IPS-18c (cell line): ENCODE results near the gene LRRC72.
"Not testable (repeated sequence)": the region's sequence is repeated elsewhere in the genome, so short reads cannot be mapped to it uniquely, and the experiment has no call there.

ENCODE experiments used
- H3K4me3 ChIP-seq: 2 replicates; pipeline ENCODE4 v1.7.0; 2013; ENCODE audit warnings: low read depth, mild to moderate bottlenecking, low read length, moderate library complexity; ENCODE audit not compliant: insufficient read depth
- H3K9me3 ChIP-seq: one replicate; pipeline ENCODE4 v1.6.1; 2013; ENCODE audit warnings: mild to moderate bottlenecking, low read length, moderate library complexity; ENCODE audit not compliant: control insufficient read depth, insufficient read depth

The LRRC72 gene

DNA sequence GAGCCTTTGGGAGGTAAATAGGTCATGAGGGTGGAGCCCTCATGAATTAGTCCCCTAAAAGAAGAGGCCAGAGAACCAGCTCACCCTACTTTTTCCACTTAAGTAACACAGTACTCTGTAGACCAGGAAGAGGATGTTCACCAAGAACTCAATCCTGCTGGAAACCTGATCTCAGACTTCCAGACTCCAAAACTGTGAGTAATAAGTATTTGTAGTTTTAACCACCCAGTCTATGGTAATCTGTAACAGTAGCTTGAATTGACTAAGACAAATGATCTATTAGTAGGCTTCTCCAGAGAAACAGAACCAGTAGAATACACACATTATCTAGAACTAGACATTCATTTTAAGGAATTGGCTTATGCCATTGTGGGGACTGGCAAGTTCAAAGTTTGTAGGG is 67.4 kb downstream of the LRRC72 start:
- Histone ChIP-seq H3K9me3 (no peaks in the 10 kb centered on the region), H3K4me3 (no peak overlapping the region)

DNA sequence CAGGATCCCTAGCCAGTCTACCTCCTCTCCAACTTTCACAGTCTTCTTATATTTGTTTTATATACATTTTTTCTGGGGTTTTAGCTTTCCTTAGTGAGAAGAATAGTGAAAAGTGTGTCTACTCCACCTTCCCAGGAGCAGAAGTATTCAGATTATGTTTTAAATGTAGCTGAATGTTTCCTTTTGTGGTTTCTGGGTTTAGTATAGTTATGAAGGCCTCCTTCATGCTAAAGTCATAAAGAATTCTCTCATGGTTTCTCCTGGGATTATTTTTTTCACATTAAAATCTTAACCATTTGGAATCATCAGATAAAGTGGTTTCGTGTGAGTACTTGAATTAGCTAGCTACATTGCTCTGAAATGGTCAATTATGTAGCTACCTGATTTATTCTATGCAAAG is 68.1 kb downstream of the LRRC72 start:
- no peaks in the 10 kb centered on the region for H3K9me3 ChIP-seq
- no peak overlapping the region for H3K4me3 ChIP-seq

DNA sequence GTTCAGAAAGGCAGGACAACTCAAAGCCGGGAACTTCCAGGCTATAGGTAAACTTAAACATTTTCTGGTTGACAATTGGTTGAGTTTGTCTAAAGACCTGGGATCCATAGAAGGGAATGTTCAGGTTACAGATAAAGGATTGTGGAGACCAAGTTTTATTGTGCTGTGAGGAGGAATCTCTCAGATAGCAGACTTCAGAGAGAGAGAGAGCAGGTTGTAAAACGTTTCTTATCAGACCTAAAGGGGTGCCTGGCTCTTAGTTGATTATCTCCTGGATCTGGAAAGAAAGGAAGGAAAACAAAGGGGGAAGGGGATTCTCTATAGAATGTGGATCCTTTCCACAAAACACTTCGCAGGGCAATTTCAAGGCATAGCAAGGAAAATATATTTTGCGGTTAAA is 69.0 kb downstream of the LRRC72 start:
- not testable (repeated sequence) for H3K9me3 ChIP-seq, H3K4me3 ChIP-seq

DNA sequence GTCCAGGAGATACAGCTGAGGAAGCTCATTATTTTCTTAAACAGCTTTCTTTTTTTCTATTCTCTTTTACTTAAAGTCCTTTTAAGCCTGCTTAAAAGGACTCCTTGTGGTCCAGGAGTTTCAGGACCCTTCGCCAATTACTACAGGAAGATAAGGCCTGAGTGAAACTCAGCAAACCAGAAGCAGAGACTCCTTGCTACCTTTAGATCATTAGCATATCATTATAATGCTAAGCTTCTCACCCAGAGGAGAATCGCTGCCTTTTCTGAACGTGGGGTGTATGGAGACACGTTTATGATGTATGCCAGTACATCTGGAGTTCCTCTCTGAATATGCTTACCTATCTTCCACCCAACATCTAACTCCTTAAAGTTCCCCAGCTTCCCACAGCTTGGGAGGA is 71.4 kb downstream of the LRRC72 start:
- no peaks in the 10 kb centered on the region for H3K9me3 ChIP-seq
- H3K4me3 ChIP-seq, result no peak overlapping the region

DNA sequence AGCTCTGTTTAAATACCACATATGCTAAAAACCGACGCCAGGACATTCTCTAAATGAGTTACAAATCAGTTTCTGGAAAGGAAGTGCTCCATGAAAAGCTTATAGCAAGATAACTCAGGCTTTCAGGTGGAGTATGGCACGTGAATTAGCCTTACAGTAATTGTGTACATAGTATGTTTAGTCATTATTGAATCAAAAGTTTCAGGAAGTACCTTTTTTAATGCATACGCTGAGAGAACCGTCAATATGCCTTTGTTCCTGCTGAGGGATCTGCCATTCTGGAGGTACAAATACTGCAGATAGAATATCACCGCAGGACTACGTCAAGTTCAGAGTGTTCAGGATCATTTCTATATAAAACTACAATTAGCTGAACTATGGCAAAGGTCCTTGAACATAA is 73.2 kb downstream of the LRRC72 start:
- Histone ChIP-seq H3K4me3 (no peak overlapping the region), H3K9me3 (no peaks in the 10 kb centered on the region)

DNA sequence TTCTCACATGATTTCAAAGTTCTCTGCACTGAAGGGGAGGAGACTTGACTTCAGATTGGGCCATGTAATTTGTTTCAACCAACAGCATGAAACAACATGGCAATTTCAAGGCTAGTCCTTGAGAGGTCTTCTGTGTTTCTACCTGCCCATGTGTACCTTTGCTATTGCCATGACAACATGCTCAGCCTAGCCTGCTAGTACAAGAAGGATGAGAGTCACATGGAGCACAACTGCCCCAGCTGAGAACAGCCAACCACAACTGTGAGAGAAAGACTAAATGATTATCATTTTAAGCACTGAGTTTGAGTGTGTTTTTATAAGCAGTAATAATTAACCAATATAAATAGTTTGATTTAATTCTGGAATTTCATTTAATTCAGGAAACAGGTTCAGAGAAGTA is 77.0 kb downstream of the LRRC72 start:
- Histone ChIP-seq H3K4me3 (no peak overlapping the region), H3K9me3 (no peaks in the 10 kb centered on the region)

DNA sequence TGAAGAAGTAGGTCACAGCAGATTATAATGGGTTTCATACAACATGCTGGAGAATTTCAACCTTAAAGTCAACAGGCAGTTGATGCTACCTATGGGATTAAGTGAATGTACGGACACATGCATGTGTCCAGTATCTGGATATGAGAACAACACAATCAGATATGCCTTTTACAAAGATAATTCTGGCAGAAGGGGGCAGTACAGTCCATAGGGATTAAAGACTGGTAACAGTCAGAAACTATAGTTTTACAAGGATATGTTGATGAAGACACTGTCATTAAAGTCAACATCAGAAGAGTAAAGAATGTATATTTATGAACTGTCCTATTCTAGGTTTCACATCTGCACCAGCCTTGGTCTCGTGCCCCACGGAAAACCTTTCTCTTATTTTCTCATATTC is 77.4 kb downstream of the LRRC72 start:
- H3K4me3 ChIP-seq, result no peak overlapping the region
- no peaks in the 10 kb centered on the region for H3K9me3 ChIP-seq

DNA sequence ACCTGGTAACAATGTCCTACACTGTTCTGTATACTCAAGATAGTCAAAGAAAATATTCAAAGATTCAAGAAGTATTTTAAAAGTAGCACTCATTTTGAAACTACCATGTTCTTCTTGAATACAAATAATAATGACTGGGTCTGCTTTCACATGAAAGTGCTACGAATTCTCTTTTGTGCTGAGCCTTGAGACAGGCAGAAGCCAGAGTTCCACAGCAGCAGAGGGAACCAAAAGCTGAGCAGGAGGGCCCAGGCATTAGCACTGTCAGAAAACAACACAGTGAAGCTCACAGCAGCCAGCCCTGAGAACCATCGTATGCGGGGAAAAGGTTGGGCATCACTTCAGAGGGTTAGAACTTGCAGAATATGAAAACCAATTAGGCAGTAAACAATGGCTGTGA is 80.1 kb downstream of the LRRC72 start:
- Histone ChIP-seq H3K9me3 (no peaks in the 10 kb centered on the region), H3K4me3 (no peak overlapping the region)

DNA sequence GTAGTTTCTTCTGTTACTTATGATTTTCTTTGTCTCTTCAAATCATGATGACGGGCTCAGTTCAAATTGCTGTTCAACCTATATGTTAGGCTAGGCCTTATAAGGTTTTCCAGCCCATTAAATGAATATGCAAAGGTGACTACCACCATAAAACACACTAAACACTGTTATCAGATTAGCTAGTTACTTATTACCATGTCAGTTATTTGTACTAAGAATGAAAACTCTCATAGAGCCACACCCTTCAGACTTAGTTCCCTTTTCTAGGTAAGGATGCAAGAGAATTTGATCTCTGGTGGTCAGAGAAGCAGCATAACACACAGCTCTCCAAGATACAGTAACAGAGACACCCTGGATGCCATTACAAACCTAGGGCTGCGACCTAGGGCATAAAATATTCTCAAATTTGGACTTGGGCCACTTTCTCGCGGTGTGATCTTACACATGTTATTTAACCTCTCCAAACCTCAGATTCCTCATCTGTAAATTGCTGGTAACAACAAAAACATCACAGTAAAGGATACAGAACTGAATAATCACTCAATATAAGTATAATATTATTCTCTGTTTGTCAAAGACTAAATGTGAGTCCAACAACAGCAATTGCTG is 83.3 kb downstream of the LRRC72 start:
- H3K9me3 ChIP-seq, result no peaks in the 10 kb centered on the region

DNA sequence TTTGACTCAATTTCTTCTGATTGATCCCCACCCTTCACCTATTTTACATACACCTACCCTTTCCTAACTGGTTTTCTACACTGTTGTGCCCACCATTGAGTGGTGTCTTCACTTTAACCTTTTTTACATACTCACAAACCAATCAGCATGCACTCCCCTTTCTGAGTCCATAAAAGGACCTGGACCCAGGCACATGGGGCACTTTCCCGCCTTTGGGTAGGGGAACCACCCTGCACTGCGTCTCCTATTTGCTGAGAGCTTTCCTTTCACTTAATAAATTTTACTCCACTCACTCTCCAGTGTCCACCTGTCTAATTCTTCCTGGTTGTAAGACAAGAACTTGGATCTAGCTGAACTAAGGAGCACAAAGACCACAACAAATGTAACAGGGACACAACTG is 85.1 kb downstream of the LRRC72 start:
- H3K4me3 ChIP-seq, result no peak overlapping the region
- H3K9me3 ChIP-seq, result no peaks in the 10 kb centered on the region

More for the DNA sequence above, 83.3 kb downstream of the LRRC72 start:
- no peak overlapping the region for H3K4me3 ChIP-seq

DNA sequence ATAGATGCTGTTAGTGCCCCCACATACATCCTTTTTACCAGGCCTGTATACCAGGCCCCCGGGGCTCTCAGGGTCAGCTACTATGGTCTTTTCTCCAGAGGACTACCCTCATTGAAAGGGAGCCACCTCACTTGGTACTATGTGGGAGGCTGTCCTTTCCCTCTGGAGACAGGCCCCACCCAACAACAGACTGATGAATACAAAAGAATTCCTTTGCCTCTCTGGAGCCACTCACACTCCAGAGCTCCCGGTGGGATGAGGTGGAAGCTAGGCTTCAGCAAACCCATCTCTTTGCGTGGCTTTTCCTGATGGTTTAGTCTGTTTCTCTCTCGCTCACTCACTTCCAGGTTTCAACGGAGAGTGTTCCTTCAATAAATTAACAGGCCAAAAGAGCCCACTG is 88.6 kb downstream of the LRRC72 start:
- no peaks in the 10 kb centered on the region for H3K9me3 ChIP-seq
- no peak overlapping the region for H3K4me3 ChIP-seq

DNA sequence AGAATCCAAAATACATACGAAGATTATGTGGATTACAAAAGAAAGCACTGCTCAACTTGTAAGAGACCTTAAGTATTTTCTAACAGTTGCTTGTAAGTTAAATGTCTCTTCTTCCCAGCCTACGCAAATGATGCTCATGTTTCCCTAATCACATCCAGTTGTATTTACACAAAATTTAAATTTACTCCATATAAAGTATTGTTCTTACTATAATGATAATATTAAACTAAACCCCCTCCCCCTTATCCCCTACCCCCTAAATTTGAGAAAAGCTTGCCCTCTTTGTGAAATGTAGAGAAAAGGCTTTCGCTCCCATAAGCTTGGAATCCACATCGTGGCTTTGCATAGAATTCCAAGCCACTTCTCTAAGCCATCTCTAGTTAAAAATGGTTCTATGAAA is 89.5 kb downstream of the LRRC72 start:
- H3K4me3 ChIP-seq, result no peak overlapping the region
- no peaks in the 10 kb centered on the region for H3K9me3 ChIP-seq

DNA sequence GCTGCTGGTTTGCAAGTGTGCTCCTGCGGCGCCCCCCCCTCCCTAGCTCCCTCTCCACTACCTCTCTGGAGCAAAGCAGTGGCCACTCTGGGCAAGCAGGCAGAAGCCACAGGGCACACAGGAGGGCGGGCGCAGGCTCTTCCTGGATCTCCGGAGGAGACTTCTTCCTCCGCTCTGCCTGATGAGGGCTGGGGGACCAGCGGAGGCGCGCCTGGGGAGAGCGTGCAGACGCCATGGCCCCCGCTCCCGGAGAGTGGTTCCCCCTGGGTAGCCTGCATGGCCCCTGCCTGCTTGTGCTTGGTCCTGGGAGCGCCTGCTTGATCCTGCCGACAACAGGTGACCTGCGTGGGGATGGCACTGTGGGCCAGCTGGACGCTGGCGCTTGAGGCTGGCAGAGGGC is 89.9 kb downstream of the LRRC72 start:
- Histone ChIP-seq H3K9me3 (no peaks in the 10 kb centered on the region), H3K4me3 (no peak overlapping the region)

DNA sequence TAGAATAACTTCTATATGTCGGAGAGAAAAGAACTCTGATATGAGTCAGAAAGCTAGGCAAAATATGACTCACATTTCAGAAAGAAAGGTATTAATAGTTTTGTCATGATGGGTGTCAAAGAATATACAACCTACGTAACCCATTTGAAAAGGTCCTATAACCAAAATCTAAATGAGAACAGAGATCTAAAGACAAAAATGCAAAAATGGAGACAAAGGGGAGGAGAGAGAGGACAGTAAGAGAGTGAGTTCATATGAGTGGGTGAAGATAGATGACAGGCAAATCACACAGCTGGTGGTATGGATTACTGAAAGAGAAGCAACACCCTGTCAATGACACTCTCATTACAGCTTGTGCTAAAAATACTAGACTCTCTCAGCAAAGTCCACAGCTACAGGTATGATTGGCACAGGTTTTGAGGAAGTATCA is 93.4 kb downstream of the LRRC72 start:
- H3K4me3 ChIP-seq, result no peak overlapping the region
- H3K9me3 ChIP-seq, result no peaks in the 10 kb centered on the region

DNA sequence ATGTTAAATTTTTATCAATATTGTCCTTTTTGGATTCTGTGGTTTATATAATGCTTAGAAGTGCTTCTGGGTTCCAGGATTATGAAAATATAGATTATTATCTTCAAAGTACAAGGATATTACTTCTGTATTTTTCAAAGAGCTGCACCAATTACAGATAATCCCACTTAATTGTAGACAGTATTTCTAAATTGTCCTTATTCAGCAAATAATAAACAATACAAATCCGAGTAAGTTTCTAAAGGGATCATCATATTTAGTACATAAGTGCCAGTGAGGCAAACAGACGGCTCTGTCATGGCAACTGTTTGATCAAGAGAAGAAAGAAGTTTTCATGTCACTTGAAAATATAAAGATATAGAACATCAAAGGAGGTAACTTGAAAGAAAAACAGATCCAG is 99.8 kb downstream of the LRRC72 start:
- Histone ChIP-seq H3K4me3 (no peak overlapping the region), H3K9me3 (no peaks in the 10 kb centered on the region)

DNA sequence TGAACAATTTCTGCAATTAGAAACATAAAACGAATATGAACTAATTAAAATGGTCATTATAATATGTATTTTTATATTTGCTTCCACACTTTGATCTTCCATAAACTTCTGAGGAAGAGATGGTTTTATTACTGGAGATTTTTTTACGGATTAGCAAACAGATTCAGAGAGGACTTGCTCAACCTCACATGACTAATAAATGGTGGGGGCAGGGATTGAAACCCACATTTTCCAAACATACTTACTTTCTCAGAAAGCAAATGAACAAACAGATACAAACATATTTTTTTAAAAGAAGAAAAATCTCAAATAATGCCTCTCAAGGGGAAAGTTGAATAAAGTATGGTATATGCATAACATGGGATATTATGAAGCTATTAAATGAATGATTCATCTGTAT is 100.6 kb downstream of the LRRC72 start:
- Histone ChIP-seq H3K9me3 (no peaks in the 10 kb centered on the region), H3K4me3 (no peak overlapping the region)

DNA sequence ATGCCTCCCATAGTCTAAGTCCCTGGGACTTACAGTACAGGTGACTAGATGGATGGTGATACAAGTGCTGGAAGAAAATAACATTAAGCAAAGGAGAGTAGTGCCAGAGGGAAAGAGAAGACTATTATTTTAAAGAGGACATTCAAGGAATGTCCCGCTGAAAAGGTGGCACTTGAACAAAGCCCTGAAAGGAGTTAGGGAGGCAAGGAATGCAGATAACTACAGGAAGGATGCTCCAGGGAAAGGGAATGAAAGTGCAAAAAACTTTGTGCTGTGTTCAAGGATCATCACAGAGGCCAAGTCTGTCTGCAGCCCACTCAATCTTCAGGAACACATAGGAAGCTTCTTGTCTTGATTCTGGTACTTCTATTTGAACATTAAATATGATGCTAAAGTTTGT is 104.0 kb downstream of the LRRC72 start:
- H3K9me3 ChIP-seq, result no peaks in the 10 kb centered on the region
- no peak overlapping the region for H3K4me3 ChIP-seq
